ENCODE results near the gene TWIST2.

TWIST2 gene

GRCh38 chr2:238913931-238914647 lies 66.2 kb downstream of the TWIST2 start:
- no peaks in the 10 kb centered on the region for H3K36me3 ChIP-seq (ENCODE audit: insufficient read depth, low read length)
- H3K4me2 ChIP-seq (ENCODE audit: low read length): no peak overlapping the region
- no peaks in the 10 kb centered on the region for H3K27me3 ChIP-seq (ENCODE audit: insufficient read depth, low read length)
- no peak overlapping the region for H3K27ac ChIP-seq (ENCODE audit: low read depth, low read length, poor library complexity, severe bottlenecking)
- no peaks in the 10 kb centered on the region for H3K9me2 ChIP-seq (ENCODE audit: low read depth, low read length)
- no peak overlapping the region for H2AFZ ChIP-seq (ENCODE audit: low read length)
- H3K9me3 ChIP-seq (ENCODE audit: low read length): no peaks in the 10 kb centered on the region
- no peaks in the 10 kb centered on the region for H3F3A ChIP-seq (ENCODE audit: insufficient read depth, low read length)
- TF ChIP-seq EZH2 (IDR thresholded peaks at IDR 0.05; ENCODE audit: borderline replicate concordance, low read length): no peak
- no peak for TF ChIP-seq CTCF (IDR thresholded peaks at IDR 0.05; ENCODE audit: low read length)
- no peaks in the 10 kb centered on the region for H3K79me2 ChIP-seq (ENCODE audit: insufficient read depth, low read length)
- no peaks in the 10 kb centered on the region for H3K4me1 ChIP-seq (ENCODE audit: insufficient read depth, low read length, severe bottlenecking)
- no peaks in the 10 kb centered on the region for H4K20me1 ChIP-seq (ENCODE audit: insufficient read depth, low read length)
- no peak overlapping the region for H3K4me3 ChIP-seq (ENCODE audit: low read depth, low read length, poor library complexity, severe bottlenecking)
- H3K9ac ChIP-seq (ENCODE audit: low read length): no peak overlapping the region

GRCh38 chr2:238914648-238915015 lies 66.7 kb downstream of the TWIST2 start:
- H3K27me3 ChIP-seq (ENCODE audit: insufficient read depth, low read length): no peaks in the 10 kb centered on the region
- H3K27ac ChIP-seq (ENCODE audit: low read depth, low read length, poor library complexity, severe bottlenecking): no peak overlapping the region
- H3K4me2 ChIP-seq (ENCODE audit: low read length): no peak overlapping the region
- no peaks in the 10 kb centered on the region for H3K4me1 ChIP-seq (ENCODE audit: insufficient read depth, low read length, severe bottlenecking)
- H3K9me2 ChIP-seq (ENCODE audit: low read depth, low read length): no peaks in the 10 kb centered on the region
- no peaks in the 10 kb centered on the region for H3K36me3 ChIP-seq (ENCODE audit: insufficient read depth, low read length)
- H3K9ac ChIP-seq (ENCODE audit: low read length): no peak overlapping the region
- H2AFZ ChIP-seq (ENCODE audit: low read length): no peak overlapping the region
- no peaks in the 10 kb centered on the region for H3F3A ChIP-seq (ENCODE audit: insufficient read depth, low read length)
- no peaks in the 10 kb centered on the region for H3K9me3 ChIP-seq (ENCODE audit: low read length)
- no peaks in the 10 kb centered on the region for H3K79me2 ChIP-seq (ENCODE audit: insufficient read depth, low read length)
- no peak for TF ChIP-seq EZH2 (IDR thresholded peaks at IDR 0.05; ENCODE audit: borderline replicate concordance, low read length)
- no peak for TF ChIP-seq CTCF (IDR thresholded peaks at IDR 0.05; ENCODE audit: low read length)
- H4K20me1 ChIP-seq (ENCODE audit: insufficient read depth, low read length): no peaks in the 10 kb centered on the region
- H3K4me3 ChIP-seq (ENCODE audit: low read depth, low read length, poor library complexity, severe bottlenecking): no peak overlapping the region

- Histone ChIP-seq H3K9me2 (ENCODE audit: low read depth, low read length) (no peaks in the 10 kb centered on the region), H3K27me3 (ENCODE audit: insufficient read depth, low read length) (no peaks in the 10 kb centered on the region), H3F3A (ENCODE audit: insufficient read depth, low read length) (no peaks in the 10 kb centered on the region), H3K9ac (ENCODE audit: low read length) (no peak overlapping the region), H3K4me2 (ENCODE audit: low read length) (no peak overlapping the region), H3K4me3 (ENCODE audit: low read depth, low read length, poor library complexity, severe bottlenecking) (no peak overlapping the region), H3K79me2 (ENCODE audit: insufficient read depth, low read length) (no peaks in the 10 kb centered on the region), H3K27ac (ENCODE audit: low read depth, low read length, poor library complexity, severe bottlenecking) (no peak overlapping the region), H3K36me3 (ENCODE audit: insufficient read depth, low read length) (no peaks in the 10 kb centered on the region), H4K20me1 (ENCODE audit: insufficient read depth, low read length) (no peaks in the 10 kb centered on the region), H3K9me3 (ENCODE audit: low read length) (no peaks in the 10 kb centered on the region), H2AFZ (ENCODE audit: low read length) (no peak overlapping the region), H3K4me1 (ENCODE audit: insufficient read depth, low read length, severe bottlenecking) (no peaks in the 10 kb centered on the region)
- TF ChIP-seq CTCF (IDR thresholded peaks at IDR 0.05; ENCODE audit: low read length): no peak
- TF ChIP-seq EZH2 (IDR thresholded peaks at IDR 0.05; ENCODE audit: borderline replicate concordance, low read length): no peak
Measured at GRCh38 chr2:238915196-238915595, 67.3 kb downstream of the TWIST2 start.

All from OCI-LY1 (cell line).